A549 (cell line): ENCODE data around the gene UNC13D.

Experiments
- CBX2 ChIP-seq: fragments of 200-600 bp; sonication (generic); IDR thresholded peaks from 2 replicates; pipeline ENCODE4 v1.6.1; 2016; ENCODE audit warnings: low read depth, mild to moderate bottlenecking, borderline replicate concordance
- MAFK ChIP-seq: fragments of 450-650 bp; IDR thresholded peaks from 2 replicates; pipeline ENCODE4 v1.6.1; 2014; ENCODE audit not compliant: partially characterized antibody
- RCOR1 ChIP-seq: fragments of 150-350 bp; IDR thresholded peaks from 2 replicates; pipeline ENCODE4 v1.6.1; 2014; ENCODE audit warnings: antibody characterized with exemption, low read length, low read depth
- TF ChIP-seq, protein P1 (sequence below): fragments of >200 bp; sonication (Bioruptor Twin); formaldehyde crosslinking; IDR thresholded peaks from 3 replicates; pipeline ENCODE4 v1.5.1; 2016

DNA sequence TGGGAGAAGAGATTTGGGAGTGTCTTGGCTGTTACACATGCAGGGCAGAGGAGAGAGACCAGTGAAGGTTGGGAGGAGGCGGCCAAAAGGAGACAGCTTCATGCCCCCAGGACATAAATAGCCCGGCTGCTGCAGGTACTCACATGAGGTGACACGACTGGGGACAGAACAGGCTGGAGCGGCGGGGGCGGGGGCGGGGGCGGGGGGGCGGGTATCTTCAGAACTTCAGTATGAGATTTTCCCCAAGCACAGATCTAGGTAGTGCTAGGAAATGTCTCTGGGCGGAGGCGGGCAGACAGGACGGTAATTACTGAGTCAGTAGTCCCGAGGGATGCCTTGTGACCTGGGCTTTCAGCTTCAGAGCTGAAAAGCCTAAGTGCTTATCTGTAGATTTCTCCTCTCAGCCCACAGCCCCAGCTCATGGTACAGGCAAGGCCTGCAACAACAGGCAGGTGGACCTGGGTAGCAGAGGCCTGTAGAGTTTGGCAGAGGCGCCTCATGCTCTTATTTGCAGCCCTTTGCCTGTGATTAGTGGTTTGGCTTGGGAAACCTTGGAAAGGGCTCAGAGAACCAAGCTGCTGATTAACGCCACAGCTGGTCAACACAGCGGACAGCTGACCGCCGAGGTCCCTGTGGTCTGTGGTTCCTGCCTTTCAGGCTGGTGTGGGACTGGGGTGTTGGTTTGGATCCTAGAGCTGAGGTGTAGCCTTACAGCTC is 35.1 kb downstream of the UNC13D start:
- TF ChIP-seq RCOR1 (no peak), CBX2 (no peak), MAFK (no peak)
- TF ChIP-seq, protein P1, sequence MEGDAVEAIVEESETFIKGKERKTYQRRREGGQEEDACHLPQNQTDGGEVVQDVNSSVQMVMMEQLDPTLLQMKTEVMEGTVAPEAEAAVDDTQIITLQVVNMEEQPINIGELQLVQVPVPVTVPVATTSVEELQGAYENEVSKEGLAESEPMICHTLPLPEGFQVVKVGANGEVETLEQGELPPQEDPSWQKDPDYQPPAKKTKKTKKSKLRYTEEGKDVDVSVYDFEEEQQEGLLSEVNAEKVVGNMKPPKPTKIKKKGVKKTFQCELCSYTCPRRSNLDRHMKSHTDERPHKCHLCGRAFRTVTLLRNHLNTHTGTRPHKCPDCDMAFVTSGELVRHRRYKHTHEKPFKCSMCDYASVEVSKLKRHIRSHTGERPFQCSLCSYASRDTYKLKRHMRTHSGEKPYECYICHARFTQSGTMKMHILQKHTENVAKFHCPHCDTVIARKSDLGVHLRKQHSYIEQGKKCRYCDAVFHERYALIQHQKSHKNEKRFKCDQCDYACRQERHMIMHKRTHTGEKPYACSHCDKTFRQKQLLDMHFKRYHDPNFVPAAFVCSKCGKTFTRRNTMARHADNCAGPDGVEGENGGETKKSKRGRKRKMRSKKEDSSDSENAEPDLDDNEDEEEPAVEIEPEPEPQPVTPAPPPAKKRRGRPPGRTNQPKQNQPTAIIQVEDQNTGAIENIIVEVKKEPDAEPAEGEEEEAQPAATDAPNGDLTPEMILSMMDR, result no peak
